Measurements from ENCODE around the gene FAM186B. TPM values are rescaled to one million over a fixed set of nuclear protein-coding genes. Genes with fewer than 3 reads are reported as not detected.

The FAM186B gene
- total and polyA plus RNA-seq, 9 donors, result 0.11 to 1.5 (median 0.73) TPM

- intact Hi-C loops (cut with DNase I), result no loop called here
- no peaks in the 10 kb centered on the region for H3K36me3 ChIP-seq
Observed at GRCh38 chr12:49632986-49633702, 27.7 kb upstream of the FAM186B start.

GRCh38 chr12:49632401-49632800, 27.0 kb upstream of the FAM186B start:
- intact Hi-C loops (cut with DNase I), result no loop called here
- Histone ChIP-seq H3K27me3 (no peaks in the 10 kb centered on the region), H3K4me3 (no peak overlapping the region), H3K36me3 (no peaks in the 10 kb centered on the region), H3K27ac (no peak overlapping the region), H3K9me3 (no peaks in the 10 kb centered on the region), H3K4me1 (ENCODE audit: insufficient read depth) (peaks cover 6% of the 10 kb centered on the region)
- whole genome bisulfite sequencing, 3 donors, result 82 to 88% (median 88%) methylated on average over 9 of the region's 9 CpGs
- no peak for TF ChIP-seq EP300 (IDR thresholded peaks at IDR 0.05)
- TF ChIP-seq CTCF (IDR thresholded peaks at IDR 0.05), result no peak
- no peak for TF ChIP-seq POLR2A (IDR thresholded peaks at IDR 0.05)
- no peak for DNase-seq

More at GRCh38 chr12:49632986-49633702, 27.7 kb upstream of the FAM186B start:
- no peak for DNase-seq
- no peak overlapping the region for H3K4me3 ChIP-seq
- H3K27me3 ChIP-seq, result no peaks in the 10 kb centered on the region
- H3K27ac ChIP-seq, result no peak overlapping the region
- 81 to 83% (median 82%) methylated on average over 8 of the region's 8 CpGs for WGBS, 3 donors
- H3K4me1 ChIP-seq (ENCODE audit: insufficient read depth), result peaks cover 6% of the 10 kb centered on the region
- H3K9me3 ChIP-seq, result no peaks in the 10 kb centered on the region
- TF ChIP-seq EP300 (IDR thresholded peaks at IDR 0.05) (no peak), CTCF (IDR thresholded peaks at IDR 0.05) (no peak), POLR2A (IDR thresholded peaks at IDR 0.05) (no peak)

- TF ChIP-seq POLR2A (IDR thresholded peaks at IDR 0.05) (no peak), EP300 (IDR thresholded peaks at IDR 0.05) (no peak), CTCF (IDR thresholded peaks at IDR 0.05) (no peak)
Observed at GRCh38 chr12:49631336-49631907, 26.0 kb upstream of the FAM186B start.

GRCh38 chr12:49627752-49628360, 22.4 kb upstream of the FAM186B start:
- WGBS, 3 donors, result 81 to 92% (median 92%) methylated on average over 3 of the region's 3 CpGs
- Histone ChIP-seq H3K27ac (no peak overlapping the region), H3K9me3 (no peaks in the 10 kb centered on the region), H3K4me3 (no peak overlapping the region), H3K27me3 (no peaks in the 10 kb centered on the region), H3K4me1 (ENCODE audit: insufficient read depth) (peaks cover 6% of the 10 kb centered on the region), H3K36me3 (no peaks in the 10 kb centered on the region)
- intact Hi-C loops (cut with DNase I), result no loop called here
- DNase-seq, result no peak
- TF ChIP-seq CTCF (IDR thresholded peaks at IDR 0.05) (no peak), POLR2A (IDR thresholded peaks at IDR 0.05) (no peak), EP300 (IDR thresholded peaks at IDR 0.05) (no peak)

More at GRCh38 chr12:49631336-49631907, 26.0 kb upstream of the FAM186B start:
- intact Hi-C loops (cut with DNase I), result no loop called here
- no peaks in the 10 kb centered on the region for H3K36me3 ChIP-seq
- H3K9me3 ChIP-seq, result no peaks in the 10 kb centered on the region
- H3K27me3 ChIP-seq, result no peaks in the 10 kb centered on the region
- no peak overlapping the region for H3K27ac ChIP-seq
- H3K4me1 ChIP-seq (ENCODE audit: insufficient read depth), result no peaks in the 10 kb centered on the region
- DNase-seq, result no peak
- H3K4me3 ChIP-seq, result no peak overlapping the region
- 89 to 91% (median 89%) methylated on average over 6 of the region's 6 CpGs for WGBS, 3 donors
